ENCODE results near the gene FN1. TPM values are rescaled to one million over a fixed set of nuclear protein-coding genes. Genes with fewer than 3 reads are reported as not detected.

FN1 gene
- total RNA-seq, 2 experiments from 2014 or later = 0.08 to 0.19 TPM

DNA sequence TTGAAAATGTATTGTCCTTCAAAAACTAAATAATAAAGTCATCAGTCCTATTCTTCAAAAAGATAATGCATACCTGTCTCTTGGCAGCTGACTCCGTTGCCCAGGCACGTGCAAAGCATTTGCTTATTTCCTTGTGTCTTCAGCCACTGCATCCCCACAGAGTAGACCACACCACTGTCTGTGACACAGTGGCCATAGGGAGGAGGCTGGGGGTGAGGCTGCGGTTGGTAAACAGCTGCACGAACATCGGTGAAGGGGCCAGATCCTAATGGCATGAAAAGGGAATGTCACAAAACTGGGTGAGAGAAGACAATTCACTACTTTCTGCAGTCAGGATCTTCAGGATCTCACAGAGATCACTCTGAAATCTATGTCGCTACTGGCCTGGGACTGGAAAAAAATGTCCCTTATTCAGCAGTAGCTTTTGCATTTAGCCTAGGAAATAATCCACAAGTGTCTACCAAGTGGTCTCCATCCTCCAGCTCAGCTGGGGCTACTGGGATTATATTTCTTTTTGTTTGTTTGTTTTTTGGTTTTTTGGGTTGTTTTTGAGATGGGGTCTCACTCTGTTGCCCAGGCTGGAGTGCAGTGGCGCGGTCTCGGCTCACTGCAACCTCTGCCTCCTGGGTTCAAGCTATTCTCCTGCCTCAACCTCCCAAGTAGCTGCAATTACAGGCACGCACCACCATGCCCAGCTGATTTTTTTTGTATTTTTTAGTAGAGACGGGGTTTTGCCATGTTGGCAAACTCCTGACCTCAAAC is 10.7 kb downstream of the FN1 start:
- CTCF ChIA-PET = interaction anchor here (0.6 kb wide), 1 partner anchor 89 kb away, joined by 4 read pairs; no protein-coding TSS in a partner anchor
- POLR2A ChIA-PET = no interaction called here

DNA sequence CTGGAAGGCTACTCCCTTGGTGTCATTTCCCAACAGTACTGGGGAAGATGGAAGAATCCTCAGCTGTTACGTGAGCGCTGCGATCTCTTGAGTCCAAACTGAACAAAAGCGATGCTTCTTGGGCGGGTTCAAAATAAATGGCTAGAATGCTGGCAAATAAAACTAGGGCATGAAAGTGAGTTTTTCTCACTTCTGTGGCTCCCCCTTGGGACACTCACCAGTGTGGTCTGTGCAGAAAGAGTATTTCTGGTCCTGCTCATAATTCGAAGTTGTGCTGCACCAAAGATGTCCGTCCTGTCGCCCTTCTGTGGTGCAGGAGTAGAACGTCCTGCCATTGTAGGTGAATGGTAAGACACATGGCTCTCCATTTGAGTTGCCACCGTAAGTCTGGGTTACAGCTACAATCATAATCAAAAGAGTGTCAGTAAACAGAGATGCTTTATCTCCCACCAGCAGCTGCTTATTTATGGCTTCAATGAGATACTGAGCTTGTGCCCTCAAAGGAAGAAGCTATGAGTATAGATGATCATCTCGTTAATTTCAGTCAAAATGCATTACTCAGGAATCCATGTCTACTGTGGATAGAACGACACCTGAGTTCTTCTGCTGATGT is 11.8 kb downstream of the FN1 start:
- ChIA-PET CTCF (interaction anchor here (0.6 kb wide), 1 partner anchor 863 kb away, joined by 3 read pairs; no protein-coding TSS in a partner anchor), POLR2A (no interaction called here)

DNA sequence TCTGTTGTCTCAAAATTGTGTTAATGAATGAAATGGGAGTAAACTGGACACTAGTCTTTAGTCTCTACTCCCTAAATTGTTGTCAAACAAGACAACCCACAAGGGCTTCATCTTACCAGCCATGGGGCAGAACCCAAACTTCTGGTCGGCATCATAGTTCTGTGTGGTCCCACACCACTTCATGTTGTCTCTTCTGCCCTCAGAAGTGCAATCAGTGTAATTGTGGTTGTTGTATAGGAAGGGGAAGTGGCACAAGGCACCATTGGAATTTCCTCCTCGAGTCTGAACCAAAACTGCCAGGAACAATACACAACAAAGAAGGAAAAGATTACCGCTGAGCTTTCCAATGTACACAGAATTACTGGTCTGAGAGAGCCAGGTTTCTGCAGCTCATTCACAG is 12.6 kb downstream of the FN1 start:
- ChIA-PET CTCF (no interaction called here), POLR2A (no interaction called here)

DNA sequence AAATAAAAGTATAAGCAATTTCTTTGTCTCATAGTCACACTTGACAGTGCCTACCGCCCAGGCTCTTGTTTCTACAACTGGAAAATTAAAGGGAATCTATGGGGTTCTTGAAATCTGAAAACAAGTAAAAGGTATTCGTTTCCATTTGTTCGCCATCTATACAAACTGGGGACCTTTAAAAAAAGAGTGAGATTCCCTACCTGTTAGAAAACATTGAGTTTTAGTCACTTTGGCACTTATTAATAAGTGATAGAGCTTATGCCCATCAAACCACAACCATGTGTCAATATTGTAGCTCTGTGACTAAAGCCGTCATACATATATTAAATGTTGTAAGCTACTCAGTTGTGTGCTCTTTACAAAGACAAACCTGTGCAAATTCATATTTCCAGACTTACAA is 13.2 kb downstream of the FN1 start:
- ChIA-PET CTCF (no interaction called here), POLR2A (no interaction called here)

DNA sequence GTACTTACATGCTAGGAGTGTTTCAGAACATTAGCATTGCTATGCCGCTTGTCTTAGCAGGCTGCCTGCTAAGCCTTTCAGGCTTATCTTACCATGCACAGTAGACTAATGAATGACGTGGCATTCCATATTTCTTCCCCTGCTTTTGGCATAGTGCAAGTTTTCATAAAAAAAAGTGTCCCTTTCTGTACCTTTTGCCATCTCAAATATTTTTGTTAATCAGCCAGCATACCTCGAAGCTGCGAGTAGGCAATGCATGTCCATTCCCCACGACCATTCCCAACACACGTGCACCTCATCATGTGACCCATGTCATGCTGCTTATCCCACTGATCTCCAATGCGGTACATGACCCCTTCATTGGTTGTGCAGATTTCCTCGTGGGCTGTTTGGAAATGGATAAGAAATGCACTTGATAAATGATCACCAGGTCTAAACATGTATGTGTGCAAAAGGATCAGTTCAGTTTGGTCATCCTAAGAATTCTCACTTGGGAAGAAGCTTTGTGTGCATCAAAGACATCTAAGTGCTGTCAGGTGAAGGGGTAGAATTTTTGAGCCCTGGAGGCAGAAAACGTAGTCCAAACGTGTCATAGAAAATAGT is 13.9 kb downstream of the FN1 start:
- POLR2A ChIA-PET = no interaction called here
- CTCF ChIA-PET = no interaction called here

DNA sequence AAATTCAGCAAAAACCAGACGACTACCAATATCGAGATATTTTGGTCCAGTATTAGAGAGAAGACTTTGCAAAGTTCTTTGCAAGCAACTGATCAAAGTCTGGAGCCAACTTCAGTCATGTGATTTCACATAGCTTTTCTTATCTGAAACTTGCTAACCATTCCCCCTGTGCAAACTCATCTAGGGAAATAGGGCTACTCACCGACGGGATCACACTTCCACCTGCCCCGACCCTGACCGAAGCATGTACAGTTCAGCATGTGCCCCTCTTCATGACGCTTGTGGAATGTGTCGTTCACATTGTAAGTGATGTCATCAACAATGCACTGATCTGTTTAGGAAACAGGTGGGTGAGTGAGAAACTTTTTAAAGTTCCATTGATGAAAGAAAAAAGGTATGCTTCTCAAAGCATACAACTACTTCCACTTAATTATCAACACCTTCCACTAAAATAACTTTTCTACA is 15.4 kb downstream of the FN1 start:
- ChIA-PET POLR2A (no interaction called here), CTCF (no interaction called here)

DNA sequence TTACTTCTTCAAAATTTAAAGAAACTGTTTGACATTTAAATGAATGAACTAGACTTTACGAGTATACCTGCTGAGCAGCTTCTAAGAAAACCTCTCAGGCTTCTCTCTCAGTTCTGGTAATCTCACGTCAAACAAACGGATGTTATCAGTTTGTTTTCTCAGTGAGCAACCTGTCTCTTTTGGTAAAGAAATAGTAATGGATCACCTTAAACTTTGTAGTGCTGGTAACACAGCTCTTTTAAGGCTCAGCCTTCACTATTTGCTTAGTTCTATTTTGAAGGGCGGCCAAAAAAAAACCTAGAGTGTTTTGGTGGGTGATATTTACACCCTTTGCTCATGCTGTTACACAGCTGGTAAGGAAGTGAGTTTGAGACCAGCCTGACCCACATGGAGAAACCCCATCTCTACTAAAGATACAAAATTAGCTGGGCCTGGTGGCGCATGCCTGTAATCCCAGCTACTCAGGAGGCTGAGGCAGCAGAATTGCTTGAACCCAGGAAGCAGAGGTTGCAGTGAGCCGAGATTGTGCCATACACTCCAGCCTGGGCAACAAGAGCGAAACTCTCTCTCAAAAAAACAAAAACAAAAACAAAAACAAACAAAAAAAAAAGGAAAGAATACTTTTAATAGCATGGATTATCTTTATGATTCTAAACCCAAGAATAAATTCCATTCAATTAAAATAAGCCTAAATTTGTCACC is 15.9 kb downstream of the FN1 start:
- ChIA-PET POLR2A (no interaction called here), CTCF (no interaction called here)

DNA sequence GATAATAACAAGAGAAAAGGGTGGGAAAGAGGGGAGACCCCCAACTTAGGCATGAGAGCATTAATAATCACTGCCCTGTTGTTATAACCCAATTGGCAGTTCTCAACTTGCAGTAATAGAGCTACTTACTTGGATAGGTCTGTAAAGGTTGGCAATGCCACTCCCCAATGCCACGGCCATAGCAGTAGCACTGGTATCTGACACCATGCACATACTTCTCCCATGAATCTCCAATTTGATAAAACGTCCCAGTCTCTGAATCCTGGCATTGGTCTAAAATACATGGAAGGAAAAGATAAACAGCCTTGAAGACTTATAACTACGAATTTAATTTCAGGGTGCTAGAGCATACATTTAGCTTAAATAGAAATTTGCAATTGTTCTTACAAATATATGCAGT is 16.8 kb downstream of the FN1 start:
- ChIA-PET CTCF (no interaction called here), POLR2A (no interaction called here)

DNA sequence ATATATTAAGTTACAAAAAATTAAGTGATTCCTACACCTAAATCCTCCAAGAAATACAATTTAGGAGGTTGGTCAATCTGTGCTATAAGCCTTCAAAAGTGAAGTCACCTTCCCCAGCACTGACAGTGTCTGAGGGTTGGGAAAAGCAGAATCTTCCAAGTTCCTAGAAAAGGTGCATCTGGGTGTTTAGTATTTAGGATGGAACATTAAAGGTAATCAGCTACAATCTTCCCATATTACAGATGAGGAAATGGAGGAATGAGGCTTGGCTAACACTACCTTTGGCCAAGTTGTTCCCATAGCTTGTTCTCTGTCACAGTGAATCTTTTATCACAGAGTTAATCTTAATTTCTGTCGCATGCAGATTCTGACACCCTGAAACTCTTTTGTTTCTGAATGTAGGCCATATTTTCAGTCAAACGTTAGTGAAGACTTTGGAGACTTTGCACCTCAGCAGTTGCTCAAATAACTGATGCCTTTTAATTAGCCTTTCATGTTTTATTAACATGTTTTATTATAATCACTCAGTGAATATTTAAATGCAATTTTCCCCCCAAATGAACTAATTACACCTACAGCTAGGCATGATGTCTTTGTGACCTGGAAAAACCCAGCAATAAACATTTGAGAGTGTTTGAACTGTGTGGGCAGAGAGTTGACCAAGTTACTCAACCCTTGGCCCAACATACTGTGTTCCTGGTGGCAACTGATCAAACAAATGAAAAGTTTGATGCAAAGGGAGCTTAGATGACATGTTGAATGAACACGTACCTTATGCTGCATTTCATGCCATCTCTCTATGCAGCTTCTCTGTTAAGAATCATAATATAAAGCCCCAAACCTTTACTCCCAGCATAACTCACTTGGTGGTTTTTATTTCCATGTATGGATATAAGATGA is 17.6 kb downstream of the FN1 start:
- CTCF ChIA-PET = no interaction called here
- POLR2A ChIA-PET = no interaction called here

DNA sequence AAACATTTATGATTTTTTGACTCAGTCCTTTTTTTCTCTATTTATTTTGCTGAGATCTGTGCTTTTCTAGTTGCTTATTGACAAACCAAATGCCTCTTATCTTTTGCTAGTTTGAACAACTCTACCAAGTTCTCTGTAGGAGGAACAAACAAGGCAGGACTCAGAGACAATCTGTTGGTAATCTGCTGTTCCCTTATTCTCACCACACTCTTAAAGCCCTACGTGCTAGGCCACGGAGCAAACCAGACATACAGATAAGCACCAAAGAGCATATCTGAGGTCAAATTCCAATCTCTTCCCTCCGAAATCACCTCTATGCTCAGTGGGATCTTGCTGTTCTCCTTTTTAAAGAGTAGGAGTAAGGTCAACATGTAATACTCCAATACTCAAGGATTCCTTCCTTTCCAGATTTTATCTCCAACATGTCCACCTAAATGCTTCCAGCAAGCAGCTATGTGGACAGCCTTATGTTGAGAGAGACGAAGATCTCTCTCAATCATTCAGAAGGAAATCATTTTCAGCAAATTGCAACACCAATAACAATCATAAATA is 18.4 kb downstream of the FN1 start:
- ChIA-PET POLR2A (no interaction called here), CTCF (no interaction called here)

DNA sequence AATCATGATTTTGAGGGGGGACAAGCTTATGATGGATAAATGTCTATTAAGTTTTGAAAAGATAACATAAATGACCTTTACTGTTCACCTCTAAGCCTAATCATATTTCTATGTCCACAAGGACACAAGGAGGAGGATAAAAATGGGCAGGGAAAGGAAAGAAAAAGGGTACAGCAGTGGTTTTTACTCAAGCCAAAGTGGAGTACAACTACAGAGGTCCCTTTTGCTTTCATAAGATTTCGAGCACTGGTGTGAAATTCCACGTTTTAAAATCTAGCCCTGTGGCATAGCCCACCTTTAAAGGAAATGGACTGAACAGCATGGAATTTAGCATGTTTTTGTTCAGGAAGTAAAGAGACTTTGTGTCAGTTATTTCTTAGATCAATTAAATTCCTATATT is 19.2 kb downstream of the FN1 start:
- POLR2A ChIA-PET = no interaction called here
- CTCF ChIA-PET = no interaction called here

DNA sequence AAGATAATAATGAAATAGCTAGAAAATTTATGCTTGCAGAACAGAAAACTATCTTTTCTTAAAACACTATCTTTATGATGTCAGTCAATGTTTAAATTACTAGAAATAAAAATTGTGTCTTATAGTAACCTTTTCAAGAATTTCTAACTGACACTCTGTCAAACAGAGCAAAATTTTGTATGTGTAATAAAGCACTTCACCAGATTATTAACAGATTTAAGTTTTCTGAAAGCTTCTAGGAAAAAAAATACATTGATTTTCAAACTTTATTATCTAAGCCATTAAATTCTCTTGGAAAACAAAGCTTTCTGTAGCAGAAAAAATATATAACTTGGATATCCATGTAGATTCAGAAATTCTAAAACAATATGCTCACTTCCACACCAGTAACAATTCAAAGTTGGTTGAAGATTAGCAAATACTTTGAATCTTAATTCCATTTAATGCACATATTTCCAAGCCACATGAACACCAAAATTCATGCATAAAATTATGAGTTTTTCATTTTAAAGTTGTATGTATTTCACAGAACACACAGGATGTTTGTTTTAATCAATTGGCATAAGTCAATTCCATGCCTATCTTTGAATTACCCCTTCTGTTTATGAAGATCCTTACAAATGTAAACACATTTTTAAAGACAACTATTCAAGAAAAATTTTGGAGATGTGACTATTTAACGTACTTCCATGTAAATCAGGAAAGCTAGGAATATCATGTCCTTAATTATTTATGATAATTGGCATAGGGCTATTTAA is 19.9 kb downstream of the FN1 start:
- CTCF ChIA-PET = no interaction called here
- POLR2A ChIA-PET = no interaction called here

DNA sequence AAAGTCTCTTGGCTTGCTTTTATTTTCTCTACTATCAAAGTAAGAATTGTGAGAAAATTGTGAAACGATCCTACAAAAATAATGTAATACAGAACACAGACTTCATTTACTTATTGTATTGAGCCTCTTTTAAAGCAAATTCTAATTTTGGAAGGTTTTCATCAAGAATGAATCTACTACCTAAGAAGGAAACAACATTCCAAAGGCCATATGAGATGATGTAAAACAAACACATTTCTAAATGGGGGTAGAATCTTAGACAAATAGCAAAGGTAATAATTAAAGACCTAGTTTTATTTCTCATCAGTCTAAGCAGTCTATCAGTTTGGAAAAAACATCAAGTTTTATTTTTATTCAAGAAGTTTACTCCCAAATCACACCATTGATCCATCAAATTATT is 20.6 kb downstream of the FN1 start:
- POLR2A ChIA-PET = no interaction called here
- CTCF ChIA-PET = no interaction called here

DNA sequence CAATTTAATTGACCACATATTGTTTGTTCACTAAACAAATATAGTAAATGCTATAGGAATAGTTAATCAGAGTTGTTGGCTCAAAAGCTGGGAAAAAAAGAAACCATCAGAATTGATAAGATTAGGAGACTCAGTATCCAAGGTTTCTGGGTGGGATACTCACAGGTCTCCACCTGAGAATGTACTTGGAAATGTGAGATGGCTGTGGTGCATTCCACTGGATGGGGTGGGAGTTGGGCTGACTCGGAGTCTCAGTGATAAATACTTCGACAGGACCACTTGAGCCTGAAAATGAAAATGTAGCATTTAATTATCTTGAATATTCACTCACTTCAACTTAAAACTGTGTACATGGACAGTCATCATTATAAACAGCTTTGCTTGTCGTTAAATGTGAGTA is 21.2 kb downstream of the FN1 start:
- CTCF ChIA-PET = no interaction called here
- POLR2A ChIA-PET = no interaction called here

DNA sequence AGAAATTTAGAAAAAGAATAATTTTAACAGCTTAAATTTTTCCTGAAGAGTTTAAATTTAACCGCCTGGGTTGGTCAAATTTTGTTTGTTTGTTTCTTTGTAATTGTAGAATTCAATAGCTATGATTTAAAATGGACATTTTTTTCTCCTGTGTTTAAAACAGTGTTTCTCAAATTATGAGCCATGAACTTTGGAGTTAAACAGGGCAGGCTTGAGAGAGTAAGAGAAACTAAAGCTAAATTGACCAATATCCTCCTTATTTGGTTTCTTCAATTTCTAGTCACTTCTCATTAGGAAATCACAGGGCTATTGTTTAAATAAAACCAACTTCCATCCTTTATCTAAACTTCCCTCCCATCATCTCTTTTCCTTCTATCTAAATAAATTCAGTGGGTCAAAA is 21.9 kb downstream of the FN1 start:
- ChIA-PET CTCF (no interaction called here), POLR2A (no interaction called here)

DNA sequence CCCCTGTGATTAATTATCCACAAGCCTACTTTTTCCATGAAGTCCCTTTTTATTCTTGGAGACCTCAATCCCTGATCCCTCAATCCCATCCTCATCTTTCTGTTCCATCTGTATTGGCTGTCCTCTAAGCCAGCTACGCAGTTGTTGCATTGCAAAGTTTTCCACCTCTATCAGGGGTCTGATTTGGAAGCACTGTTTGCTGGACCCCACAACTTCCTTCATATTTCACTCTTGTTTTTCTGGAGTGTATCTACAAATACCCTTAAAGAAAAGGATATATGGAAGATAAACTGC is 22.4 kb downstream of the FN1 start:
- POLR2A ChIA-PET = no interaction called here
- CTCF ChIA-PET = no interaction called here

DNA sequence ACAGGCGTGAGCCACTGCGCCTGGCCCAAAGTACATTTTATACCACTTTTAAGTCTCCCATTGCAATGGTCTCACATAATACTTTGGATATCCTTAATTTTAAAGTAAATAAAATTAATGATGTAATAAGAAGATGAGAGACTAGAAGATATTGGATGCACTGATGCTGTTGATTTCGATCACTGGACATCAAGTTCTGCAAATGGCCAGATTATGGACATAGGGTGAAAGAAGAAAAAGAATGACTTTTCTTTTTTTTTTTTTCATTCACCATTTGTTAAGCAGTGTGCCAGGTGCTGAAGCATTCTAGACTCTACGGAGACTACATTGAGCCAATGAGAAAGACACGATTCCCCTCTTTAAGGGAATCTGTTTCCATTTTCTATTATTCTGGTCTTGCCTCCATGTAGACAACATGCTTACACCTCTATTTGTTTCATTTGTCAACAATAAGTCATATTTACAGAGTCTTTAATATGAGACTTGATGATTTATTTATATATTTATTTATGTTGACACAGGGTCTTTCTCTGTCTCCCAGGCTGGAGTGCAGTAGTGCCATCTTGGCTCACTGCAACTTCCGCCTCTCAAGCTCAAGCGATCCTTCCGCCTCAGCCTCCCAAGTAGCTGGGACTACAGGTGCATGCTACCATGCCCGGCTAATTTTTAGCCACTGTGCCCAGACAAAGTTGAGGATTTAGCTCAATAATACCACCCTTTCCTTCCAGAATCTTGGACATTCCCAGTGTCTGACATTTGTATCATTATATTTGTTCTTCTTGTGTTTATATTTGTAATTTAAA is 23.7 kb downstream of the FN1 start:
- CTCF ChIA-PET = interaction anchor here (0.6 kb wide), 1 partner anchor 334 kb away, joined by 3 read pairs; no protein-coding TSS in a partner anchor

DNA sequence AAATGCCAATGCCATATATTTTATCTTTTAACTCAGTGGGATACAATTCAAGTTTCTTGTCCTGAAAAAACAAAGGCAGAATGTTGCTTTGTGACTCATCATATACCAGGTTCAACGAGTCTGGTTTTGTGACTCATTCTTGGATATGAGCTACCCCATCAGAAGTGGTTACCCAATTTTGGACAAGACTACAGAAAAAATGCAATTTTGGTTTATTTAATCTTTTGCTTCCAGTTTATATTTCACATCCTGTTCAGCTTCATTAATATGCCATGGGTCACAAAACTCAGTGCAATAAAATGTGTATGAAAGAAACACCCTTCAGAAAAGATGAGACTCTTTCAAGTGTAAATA is 25.0 kb downstream of the FN1 start:
- ChIA-PET POLR2A (no interaction called here), CTCF (no interaction called here)

More for the DNA sequence above, 23.7 kb downstream of the FN1 start:
- POLR2A ChIA-PET = no interaction called here
